PFSK-1 (cell line): ENCODE results near the gene ABL2.

ENCODE experiments used
- POLR2AphosphoS5 ChIP-seq: IDR thresholded peaks from 2 replicates; pipeline ENCODE4 v1.6.1; 2012; ENCODE audit warnings: low read depth, mild to moderate bottlenecking, control low read depth, low read length, moderate library complexity
- TAF1 ChIP-seq: IDR thresholded peaks from 2 replicates; pipeline ENCODE4 v1.6.1; 2012; ENCODE audit warnings: low read length, control low read depth, borderline replicate concordance; ENCODE audit not compliant: insufficient read depth

GRCh38 chr1:179155615-179156014, 73.9 kb downstream of the ABL2 start:
- no peak for TF ChIP-seq TAF1
- TF ChIP-seq POLR2AphosphoS5: no peak
